GM06990 (cell line): Measurements from ENCODE around the gene KCNE4.

ENCODE experiments used
- DNase-seq: peaks from one replicate; pipeline ENCODE4 v3.0.0-alpha.2; 2011; ENCODE audit not compliant: insufficient read length; ENCODE audit errors: extremely low read depth
- H3K27me3 ChIP-seq: replicated peaks from 2 replicates; pipeline ENCODE4 v1.6.0; 2011; ENCODE audit warnings: low read length; ENCODE audit not compliant: control insufficient read depth, insufficient read depth
- H3K36me3 ChIP-seq: 2 replicates; pipeline ENCODE4 v1.5.1; 2011; ENCODE audit warnings: low read length; ENCODE audit not compliant: control insufficient read depth, insufficient read depth
- H3K4me3 ChIP-seq: replicated peaks from 2 replicates; pipeline ENCODE4 v1.5.1; 2011; ENCODE audit warnings: low read depth, mild to moderate bottlenecking, control low read depth, low read length
- TF ChIP-seq, protein P1 (sequence below): IDR thresholded peaks from 2 replicates; pipeline ENCODE4 v1.5.1; 2011; ENCODE audit warnings: low read length, control low read depth, mild to moderate bottlenecking, inconsistent platforms; ENCODE audit not compliant: insufficient read depth, poor library complexity, severe bottlenecking

KCNE4 gene

DNA sequence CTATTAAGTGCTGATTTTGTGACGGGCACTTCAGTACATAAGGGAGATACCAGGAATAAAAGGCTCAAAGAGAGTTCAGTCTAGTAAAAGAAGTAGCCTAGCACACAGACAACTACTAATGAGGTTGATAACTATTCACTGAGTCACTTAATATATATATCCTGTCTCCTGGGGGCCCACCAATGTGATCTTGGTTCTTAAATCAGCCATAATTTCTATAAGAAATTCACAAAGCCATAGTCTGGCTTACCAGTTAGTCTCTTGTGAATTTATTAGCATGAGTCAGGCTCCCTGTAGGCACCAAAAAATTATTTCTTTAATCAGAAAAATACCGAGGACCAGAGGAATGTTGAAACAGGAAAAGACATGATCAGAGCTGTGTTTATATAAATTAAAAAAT is 10.4 kb downstream of the KCNE4 start:
- no peak for DNase-seq
- Histone ChIP-seq H3K27me3 (no peaks in the 10 kb centered on the region; the same call in 1 of the 2 replicates), H3K36me3 (no peaks in the 10 kb centered on the region), H3K4me3 (no peak overlapping the region)
- TF ChIP-seq, protein P1, sequence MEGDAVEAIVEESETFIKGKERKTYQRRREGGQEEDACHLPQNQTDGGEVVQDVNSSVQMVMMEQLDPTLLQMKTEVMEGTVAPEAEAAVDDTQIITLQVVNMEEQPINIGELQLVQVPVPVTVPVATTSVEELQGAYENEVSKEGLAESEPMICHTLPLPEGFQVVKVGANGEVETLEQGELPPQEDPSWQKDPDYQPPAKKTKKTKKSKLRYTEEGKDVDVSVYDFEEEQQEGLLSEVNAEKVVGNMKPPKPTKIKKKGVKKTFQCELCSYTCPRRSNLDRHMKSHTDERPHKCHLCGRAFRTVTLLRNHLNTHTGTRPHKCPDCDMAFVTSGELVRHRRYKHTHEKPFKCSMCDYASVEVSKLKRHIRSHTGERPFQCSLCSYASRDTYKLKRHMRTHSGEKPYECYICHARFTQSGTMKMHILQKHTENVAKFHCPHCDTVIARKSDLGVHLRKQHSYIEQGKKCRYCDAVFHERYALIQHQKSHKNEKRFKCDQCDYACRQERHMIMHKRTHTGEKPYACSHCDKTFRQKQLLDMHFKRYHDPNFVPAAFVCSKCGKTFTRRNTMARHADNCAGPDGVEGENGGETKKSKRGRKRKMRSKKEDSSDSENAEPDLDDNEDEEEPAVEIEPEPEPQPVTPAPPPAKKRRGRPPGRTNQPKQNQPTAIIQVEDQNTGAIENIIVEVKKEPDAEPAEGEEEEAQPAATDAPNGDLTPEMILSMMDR = no peak

DNA sequence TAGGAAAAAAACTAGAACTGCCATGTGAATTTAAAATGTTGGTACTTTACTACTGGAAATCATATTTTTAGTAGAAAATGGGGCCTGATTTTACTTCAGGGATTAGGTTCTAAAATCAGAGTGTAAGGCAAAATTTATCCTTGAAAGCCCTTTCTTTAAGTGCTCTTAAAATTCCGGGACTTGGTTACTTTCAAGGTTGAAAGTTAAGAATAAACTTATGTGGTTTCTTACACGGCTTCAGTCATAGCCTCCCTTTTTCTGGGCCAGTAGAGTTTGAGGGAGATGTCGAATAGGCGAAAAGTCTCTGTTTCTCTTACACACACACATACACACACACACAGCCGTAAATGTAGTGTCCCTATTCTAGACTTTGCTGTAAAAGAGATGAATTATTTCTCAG is 13.1 kb downstream of the KCNE4 start:
- TF ChIP-seq, protein P1 = no peak
- H3K36me3 ChIP-seq = no peaks in the 10 kb centered on the region
- H3K27me3 ChIP-seq = no peaks in the 10 kb centered on the region; the same call in 1 of the 2 replicates
- H3K4me3 ChIP-seq = no peak overlapping the region
- DNase-seq = no peak

GRCh38 chr2:223066721-223067120 is 14.7 kb downstream of the KCNE4 start:
- H3K36me3 ChIP-seq = no peaks in the 10 kb centered on the region
- DNase-seq = no peak
- TF ChIP-seq, protein P1 = no peak
- H3K27me3 ChIP-seq = no peaks in the 10 kb centered on the region; the same call in 1 of the 2 replicates
- no peak overlapping the region for H3K4me3 ChIP-seq

DNA sequence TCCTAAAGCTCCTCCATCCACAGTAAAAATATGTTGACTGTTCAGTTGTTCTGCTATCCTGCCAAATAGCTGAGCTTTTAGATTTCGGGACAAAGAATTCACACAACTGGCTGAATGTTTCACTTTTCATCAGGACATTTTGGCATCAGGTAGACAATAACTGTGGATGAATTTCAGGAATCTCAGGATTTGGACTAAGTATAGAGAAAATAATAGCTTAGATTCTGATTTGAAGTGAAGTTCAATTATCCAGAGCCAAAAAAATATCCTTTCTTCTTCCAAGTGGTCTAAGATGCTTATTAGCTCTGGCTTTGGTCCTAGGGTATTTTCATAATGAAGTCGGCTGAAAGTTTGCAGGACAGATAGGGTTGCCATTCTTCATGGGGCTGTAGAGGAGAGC is 16.1 kb downstream of the KCNE4 start:
- H3K36me3 ChIP-seq = no peaks in the 10 kb centered on the region
- TF ChIP-seq, protein P1 = no peak

DNA sequence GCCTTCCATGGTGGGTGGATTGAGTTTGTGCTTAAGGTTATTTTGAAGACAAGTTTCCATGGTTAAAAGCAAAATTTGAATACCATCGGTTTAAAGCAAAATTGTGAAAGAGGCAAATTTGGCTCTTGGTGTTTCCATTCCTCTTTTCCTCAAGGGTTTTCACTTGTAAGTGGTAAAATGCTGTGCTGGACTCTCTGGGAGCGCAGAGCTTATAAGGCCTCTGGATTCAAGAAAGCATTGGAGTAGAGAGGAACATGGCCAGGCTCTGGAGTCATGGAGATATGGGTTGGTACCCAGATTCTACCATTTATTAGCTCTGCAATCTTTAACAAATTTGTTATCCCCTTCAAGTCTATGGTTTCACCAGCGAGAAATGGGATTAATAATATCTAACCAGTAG is 17.5 kb downstream of the KCNE4 start:
- TF ChIP-seq, protein P1 = no peak
- Histone ChIP-seq H3K4me3 (no peak overlapping the region), H3K27me3 (no peaks in the 10 kb centered on the region; the same call in 1 of the 2 replicates), H3K36me3 (no peaks in the 10 kb centered on the region)
- no peak for DNase-seq

More for the DNA sequence above, 16.1 kb downstream of the KCNE4 start:
- H3K27me3 ChIP-seq = no peaks in the 10 kb centered on the region; the same call in 1 of the 2 replicates
- DNase-seq = no peak
- no peak overlapping the region for H3K4me3 ChIP-seq

- no peak for DNase-seq
- no peaks in the 10 kb centered on the region; the same call in 1 of the 2 replicates for H3K27me3 ChIP-seq
- H3K4me3 ChIP-seq = no peak overlapping the region
- no peaks in the 10 kb centered on the region for H3K36me3 ChIP-seq
- TF ChIP-seq, protein P1 = no peak
These were observed 18.0 kb downstream of the KCNE4 start for GRCh38 chr2:223069988-223070387.
